ENCODE measurements around the gene OSBP2.
"Not testable (repeated sequence)": the region's sequence is repeated elsewhere in the genome, so short reads cannot be mapped to it uniquely, and the experiment has no call there.

The OSBP2 gene

GRCh38 chr22:30717952-30718351 is 23.3 kb downstream of the OSBP2 start:
- no peak for DNase-seq (ENCODE audit: low read depth in 3 of 3)

- no peak for DNase-seq (ENCODE audit: low read depth in 3 of 3)
Measured at GRCh38 chr22:30718491-30718890, 23.8 kb downstream of the OSBP2 start.

- DNase-seq (ENCODE audit: low read depth in 3 of 3): no peak
Measured at GRCh38 chr22:30718938-30719337, 24.3 kb downstream of the OSBP2 start.

- DNase-seq (ENCODE audit: low read depth in 3 of 3): no peak
Measured at GRCh38 chr22:30720263-30720837, 25.7 kb downstream of the OSBP2 start.

- DNase-seq (ENCODE audit: low read depth in 3 of 3): no peak
Measured at GRCh38 chr22:30721741-30722140, 27.1 kb downstream of the OSBP2 start.

GRCh38 chr22:30728826-30729225 is 34.2 kb downstream of the OSBP2 start:
- no peak for DNase-seq (ENCODE audit: low read depth in 3 of 3)

- no peak for DNase-seq (ENCODE audit: low read depth in 3 of 3)
Measured at GRCh38 chr22:30731658-30732057, 37.0 kb downstream of the OSBP2 start.

GRCh38 chr22:30732426-30732825 is 37.8 kb downstream of the OSBP2 start:
- no peak for DNase-seq (ENCODE audit: low read depth in 3 of 3)

- no peak for DNase-seq (ENCODE audit: low read depth in 3 of 3)
Measured at GRCh38 chr22:30733181-30733631, 38.5 kb downstream of the OSBP2 start.

GRCh38 chr22:30740007-30740406 is 45.3 kb downstream of the OSBP2 start:
- DNase-seq (ENCODE audit: low read depth in 3 of 3): not testable (repeated sequence)

GRCh38 chr22:30740511-30740910 is 45.8 kb downstream of the OSBP2 start:
- not testable (repeated sequence) for DNase-seq (ENCODE audit: low read depth in 3 of 3)

- DNase-seq (ENCODE audit: low read depth in 3 of 3): no peak
Measured at GRCh38 chr22:30742291-30743256, 47.9 kb downstream of the OSBP2 start.

GRCh38 chr22:30743257-30744020 is 48.8 kb downstream of the OSBP2 start:
- no peak for DNase-seq (ENCODE audit: low read depth in 3 of 3)

GRCh38 chr22:30744224-30744623 is 49.5 kb downstream of the OSBP2 start:
- DNase-seq (ENCODE audit: low read depth in 3 of 3): no peak

GRCh38 chr22:30747493-30747892 is 52.8 kb downstream of the OSBP2 start:
- no peak for DNase-seq (ENCODE audit: low read depth in 3 of 3)

- DNase-seq (ENCODE audit: low read depth in 3 of 3): no peak
Measured at GRCh38 chr22:30749272-30749671, 54.6 kb downstream of the OSBP2 start.

- no peak for DNase-seq (ENCODE audit: low read depth in 3 of 3)
Measured at GRCh38 chr22:30749849-30750248, 55.2 kb downstream of the OSBP2 start.

- no peak for DNase-seq (ENCODE audit: low read depth in 3 of 3)
Measured at GRCh38 chr22:30751529-30751928, 56.9 kb downstream of the OSBP2 start.

GRCh38 chr22:30752771-30753170 is 58.1 kb downstream of the OSBP2 start:
- DNase-seq (ENCODE audit: low read depth in 3 of 3): no peak

GRCh38 chr22:30753701-30754100 is 59.0 kb downstream of the OSBP2 start:
- DNase-seq (ENCODE audit: low read depth in 3 of 3): no peak

GRCh38 chr22:30754521-30754920 is 59.8 kb downstream of the OSBP2 start:
- no peak for DNase-seq (ENCODE audit: low read depth in 3 of 3)
